HUDEP-2 (cell line): Measurements from ENCODE around the gene KIRREL3.

Source experiments
- DNase-seq, 76 experiments: peaks; one replicate each; lab custom pipeline; 2025; ENCODE audit not compliant: unreplicated experiment in 76 of 76; lab: John Stamatoyannopoulos, UW

KIRREL3 gene

DNA sequence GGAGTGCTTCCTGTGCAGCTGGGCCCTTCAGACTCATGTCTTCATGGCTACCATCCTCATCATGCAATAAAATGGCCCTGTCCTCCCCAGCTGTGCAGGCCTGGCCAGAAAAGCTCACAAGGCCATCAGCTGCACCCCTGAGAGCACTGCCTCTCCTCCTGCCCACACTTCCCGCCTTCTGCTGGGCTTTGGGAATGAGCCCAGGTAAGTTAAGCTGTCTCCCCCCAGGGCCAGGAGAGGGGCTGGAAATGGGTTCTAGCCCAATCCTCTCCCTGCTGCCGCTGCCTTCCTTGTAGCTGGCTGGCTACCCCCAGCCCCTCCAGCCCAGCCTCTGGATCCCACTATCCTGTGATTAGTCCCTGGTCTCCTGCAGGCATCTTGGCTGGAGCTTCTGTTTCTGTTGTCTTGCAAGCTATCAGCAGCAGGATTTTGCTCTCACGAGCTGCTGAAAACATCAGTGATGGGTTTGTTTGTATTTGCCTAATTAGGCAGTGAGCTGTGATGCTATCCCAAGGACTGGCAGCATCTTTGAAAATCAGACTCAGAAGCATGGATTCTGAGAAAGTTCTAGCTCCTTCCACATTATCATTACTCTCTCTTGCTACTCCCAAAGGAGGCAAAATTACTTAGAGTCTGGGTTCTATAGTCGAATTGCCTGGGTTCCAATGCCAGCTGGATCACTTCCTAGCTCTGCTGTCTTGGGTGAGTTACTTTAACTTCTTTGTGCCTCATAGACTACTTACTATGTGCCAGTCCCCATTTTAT, 476.9 kb downstream of the KIRREL3 start:
- DNase-seq = no peak

DNA sequence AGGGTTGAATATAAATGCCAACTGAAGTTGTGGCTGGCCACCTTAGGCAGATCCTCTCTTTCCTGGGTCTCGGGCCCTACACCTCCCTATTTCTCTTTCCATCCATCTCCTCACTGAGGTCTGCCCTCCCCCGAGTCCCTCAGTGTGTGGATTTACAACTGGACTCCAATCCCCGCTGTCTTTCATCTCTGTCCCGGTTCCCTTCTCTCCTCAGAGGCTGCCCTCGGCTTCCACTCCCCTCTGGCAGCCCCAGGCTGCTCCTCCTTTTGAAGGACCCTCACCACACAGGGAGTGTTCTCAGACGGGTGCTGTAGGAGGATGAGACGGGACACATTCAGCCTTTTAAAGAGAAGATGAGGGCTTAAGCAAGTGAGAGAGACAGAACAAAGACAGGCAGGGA, 478.0 kb downstream of the KIRREL3 start:
- no peak for DNase-seq

DNA sequence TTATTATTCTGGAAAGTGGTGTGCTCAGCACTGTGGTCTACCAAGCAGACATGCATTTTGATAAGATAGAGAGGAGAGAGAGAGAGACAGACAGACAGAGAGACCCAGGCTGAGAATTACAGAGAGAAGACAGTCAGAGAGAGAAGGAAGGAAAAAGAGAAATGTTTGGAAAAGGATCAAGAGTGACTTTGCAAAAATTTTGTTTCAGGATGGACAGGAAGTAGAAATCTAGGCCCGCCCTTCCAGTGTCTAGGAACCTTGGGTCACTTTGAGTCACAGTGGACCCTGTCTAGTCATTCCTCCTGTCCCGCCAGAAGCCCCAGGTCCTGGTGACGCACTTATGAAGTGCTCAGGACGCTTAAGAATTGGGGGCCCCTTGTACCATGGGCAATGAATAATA, 478.4 kb downstream of the KIRREL3 start:
- no peak for DNase-seq

DNA sequence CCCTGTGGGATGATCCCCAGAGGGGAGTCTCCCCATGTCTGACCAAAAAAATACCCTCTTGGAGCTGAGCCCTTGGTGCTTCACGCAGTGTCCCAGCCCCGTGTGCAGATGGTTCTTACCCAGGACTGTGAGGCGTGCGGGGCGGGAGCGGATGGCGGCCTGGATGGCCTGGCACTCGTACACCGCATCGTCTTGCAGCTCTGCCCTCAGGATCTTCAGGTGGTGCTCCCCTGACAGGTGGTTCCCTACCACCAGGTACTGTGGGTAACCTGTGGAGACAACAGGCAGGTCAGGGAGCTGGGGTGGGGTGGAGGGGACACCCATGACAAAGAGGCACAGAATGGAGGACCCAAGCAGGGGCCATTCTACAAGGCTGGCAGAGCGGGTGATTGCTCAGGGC, 479.4 kb downstream of the KIRREL3 start:
- DNase-seq = no peak

DNA sequence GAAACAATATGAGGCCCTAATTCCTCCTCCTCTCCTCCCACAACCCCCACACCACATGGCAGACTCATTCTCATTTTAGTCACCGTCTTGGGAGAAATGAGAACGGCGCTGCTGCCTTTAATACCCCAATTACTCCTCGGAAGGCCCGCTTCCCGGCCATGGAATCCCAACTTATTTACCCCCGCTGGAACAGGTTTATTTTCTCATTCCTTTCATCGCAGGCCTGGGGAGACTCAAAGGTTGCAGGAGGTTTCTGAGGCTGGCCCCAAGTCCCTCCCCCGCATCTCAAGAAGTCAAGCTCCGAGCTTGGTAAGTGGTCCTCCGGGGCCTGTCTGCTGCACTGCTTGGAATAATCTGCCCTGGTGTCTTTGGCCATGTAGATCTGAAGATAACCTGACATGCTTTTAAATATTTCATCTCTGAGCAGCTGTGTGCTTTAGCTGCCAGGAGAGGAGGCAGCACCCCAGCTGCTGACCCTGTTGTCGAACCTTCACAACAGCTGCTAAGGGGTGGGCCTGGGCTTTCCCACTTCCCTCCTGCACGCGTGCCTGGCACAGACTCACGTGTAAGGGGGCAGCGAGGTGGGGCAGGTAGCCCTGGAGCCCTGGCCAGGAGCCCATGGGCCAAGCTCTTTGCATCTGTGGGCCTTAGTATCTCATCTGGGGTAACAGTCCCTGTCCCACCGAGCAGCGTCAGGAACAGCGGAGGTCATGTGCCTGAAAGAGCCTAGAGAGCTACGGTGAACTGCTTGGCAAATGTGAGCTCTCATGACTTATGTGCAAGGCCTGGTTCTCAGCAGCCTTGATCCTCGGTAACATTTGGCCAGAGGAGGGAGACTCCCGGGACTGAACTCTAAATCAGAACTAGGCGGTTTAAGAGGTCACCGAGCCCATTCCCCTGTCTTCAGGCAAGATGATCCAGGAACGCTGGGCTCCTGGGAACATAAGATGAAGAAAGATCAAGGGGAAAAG, 480.5 kb downstream of the KIRREL3 start:
- DNase-seq = no peak

DNA sequence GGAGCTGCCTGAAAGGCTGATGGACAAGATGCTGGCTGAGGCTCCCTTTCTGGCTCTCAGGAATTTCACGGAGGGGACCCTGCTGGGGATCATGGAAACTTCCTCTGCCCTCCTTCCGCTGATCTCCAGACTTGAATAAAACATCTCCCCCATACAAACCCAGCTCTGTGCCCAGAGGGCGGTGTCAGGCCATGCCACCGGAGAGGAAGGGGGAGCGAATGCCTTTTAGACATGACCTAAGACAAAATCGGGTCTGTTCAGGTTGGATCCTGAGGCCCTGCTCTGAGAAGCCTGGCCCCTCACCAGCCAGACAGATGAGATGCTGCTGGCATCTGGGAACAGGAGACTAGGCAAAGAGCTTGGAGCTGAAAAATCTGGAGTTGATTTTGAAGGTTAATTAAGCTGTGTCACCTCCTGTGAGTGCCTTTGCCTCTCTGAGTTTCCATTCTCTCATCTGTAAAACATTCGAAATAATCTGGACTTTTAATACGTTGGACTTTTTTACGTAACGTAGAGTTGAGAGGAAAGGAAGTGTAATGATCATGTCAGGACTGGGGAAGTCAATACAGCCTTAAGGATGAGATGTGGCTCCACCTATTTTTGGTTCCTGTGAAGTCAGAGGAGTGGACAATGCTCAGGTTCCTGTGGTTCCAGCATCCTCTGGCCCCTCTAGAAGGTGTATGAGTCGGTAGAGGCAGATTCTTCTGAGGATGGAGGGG, 481.4 kb downstream of the KIRREL3 start:
- DNase-seq = no peak

DNA sequence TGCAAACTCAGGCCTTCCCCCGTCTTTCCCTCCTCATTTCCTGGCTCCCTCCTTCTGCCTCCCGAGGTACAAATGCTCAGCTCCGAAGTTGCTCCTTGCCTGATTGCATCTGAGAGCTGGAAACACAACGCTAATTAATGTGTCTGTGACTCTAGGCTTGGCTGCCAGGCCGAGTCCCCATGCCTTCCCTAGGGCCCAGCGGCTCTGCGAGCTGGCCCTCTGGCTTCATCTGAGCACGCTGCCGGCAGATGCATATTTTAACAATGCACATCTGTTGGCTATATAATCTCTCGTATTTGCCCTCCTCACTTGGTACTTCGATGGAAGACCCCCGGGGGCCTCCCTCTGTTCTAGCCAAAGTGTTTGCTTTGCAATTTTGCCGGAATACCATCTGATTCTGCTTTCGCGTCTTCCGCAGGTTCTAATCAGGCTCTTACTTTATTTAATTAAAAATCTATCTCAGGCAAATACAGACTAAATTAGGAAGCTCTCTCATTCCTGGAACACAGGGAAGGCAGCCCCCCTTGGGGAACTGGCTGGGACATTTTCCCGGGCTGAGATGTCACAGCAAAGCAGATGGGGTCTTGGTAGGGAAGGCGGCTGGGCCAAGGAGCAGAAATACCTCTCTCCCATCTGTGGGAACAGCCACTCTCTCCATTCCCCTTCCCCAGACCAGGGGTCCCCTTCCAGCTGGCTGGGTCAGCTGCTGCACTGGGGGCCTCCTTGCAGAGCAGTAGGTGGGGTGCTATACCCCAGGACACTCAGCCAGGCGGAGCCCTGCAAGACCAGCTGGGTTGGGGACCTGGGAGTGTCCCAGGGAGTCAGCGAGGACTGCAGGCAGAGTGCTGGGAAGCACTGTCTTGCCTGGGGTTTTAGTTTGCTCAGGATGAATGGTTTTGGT, 482.2 kb downstream of the KIRREL3 start:
- no peak for DNase-seq

DNA sequence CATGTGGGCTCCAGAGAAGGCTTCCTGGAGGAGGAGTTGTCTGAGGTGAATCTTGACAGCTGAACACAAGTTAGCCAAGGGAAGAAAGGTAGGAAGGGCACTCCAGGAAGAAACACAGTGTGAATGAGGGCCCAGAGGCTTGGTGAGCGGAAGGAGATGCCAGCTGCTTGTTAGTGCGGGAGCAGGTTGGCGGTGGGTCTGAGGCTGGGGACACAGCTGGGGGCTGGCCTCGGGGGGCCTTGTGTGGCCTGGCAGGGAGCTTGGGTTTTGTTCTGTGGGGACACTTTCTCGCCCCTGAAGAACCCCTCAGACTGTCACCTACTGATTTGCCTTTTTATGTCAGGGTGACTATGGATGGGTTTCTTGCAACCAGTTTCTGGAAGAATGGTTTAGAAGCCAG, 485.1 kb downstream of the KIRREL3 start:
- no peak for DNase-seq

DNA sequence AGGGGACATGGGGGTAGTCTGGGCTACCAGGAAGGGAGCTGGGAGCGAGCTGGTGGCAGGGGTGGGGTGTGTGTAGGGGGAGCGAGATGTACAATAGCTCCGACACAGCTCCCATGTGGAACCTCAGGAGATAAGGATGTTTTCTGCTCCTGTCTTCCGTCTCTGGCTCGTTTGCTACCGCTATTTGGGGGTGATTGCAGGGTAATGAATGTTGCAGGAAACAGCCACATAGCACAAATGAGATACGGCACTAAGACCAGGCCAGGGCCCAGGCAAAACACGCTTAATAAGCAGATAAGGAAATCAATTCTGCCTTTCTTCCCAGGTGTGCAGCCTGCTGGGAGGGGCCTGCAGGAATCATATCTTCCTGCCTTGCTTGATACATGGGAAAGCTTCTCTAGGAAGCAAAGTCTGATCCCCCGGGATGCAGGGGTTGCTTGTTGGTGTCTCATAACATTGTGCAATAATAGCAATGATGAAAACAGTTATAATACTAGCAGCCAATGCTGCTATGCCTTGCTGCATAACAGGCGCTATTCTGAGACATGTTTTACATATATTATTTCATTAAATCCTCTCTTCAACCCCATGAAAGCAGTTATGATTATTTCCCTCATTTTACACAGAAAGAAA, 486.4 kb downstream of the KIRREL3 start:
- DNase-seq = no peak

DNA sequence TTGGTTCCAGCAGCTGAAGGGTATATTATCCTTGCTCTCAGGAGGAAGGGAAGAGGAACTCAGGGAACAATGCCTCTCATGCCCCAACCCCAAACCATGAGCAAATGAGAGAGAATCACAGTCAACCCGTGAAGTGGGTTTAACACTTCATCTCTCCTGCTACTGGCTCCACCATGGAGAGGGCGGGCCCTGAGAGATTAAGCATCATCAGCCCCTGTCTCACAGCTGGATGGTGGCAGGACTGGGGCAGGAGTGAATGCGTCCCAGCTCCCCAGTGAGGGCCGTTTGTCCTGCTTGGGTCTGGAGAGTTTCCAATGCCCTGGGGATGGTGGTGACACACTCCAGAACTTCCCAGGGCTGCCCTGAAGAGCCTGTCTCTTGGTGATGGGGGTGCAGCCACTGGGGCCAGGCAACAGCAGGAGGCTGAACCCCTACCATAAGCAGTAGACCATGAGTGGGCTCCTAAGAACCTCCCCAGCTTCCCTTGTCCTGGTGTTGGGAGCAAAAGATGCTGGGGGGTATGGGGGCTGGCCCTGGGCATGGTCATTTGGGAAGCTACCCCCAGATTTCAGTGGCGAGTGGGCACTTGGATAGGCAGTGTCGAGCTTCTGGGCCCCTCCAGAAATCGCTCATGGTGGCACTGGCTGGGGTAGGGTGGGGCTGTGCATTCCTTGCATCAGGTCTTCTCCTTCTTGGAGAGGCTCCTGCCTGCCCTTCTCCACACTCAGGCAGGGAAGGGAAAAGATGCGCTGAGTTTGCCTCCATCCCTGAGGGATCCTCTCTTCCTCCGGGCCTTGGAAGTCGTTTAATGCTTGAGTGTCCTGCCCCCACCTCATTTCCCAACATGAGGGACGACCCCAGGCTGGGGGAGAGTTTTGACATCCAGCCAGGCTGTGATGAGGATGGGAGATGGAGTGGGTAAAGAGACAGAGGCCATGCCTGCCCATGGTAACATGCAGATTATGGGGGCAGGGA, 487.5 kb downstream of the KIRREL3 start:
- DNase-seq = no peak

DNA sequence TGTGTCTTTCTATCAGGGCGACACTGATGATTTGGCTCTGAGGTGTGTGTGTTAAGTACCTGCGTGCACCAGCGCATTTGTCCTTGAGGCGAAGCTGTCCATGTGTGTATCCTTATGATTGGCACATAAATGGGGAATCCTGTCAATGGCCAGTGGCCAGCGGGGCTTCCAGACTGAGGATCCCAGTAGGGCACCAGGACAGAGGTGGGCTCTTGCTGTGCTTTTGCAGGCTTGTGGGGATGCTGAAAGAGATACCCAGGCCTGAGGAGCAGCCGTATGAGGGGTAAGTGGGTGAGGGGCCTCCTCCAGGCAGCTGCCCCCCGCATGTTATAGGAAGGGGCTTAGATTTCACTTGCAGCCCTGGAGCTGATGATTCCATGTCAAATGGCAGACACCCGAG, 488.3 kb downstream of the KIRREL3 start:
- no peak for DNase-seq

DNA sequence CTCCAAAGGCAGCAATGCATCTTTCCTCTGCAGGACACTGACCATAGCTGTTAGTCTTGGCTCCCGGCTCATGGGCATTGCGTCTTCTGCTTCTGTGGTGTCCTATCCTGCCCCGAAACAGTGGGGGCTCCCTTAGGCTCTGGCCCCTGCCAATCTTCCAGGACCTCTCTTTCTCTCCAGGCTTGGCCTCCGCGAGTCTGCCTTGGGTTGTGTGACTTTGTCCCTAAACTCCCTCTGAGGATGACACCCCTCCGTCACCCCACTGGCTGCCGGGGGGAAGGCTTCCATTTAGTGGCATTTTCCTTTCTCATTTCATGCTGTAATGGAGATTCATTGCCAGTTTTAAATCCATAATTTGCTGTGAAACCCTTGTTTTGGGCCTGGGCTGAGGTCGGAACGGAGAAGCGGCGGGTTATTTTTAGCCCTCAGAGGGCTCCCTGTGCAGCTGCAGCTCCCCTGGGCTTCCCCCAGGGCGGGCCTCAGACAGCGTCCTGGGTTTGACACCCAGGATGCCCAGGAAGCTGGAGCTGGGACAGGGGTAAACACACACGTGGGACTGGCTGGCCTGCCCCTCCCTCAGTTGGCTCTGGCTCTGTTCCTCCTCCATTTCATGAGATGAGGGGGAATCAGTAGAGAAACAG, 489.0 kb downstream of the KIRREL3 start:
- no peak for DNase-seq

DNA sequence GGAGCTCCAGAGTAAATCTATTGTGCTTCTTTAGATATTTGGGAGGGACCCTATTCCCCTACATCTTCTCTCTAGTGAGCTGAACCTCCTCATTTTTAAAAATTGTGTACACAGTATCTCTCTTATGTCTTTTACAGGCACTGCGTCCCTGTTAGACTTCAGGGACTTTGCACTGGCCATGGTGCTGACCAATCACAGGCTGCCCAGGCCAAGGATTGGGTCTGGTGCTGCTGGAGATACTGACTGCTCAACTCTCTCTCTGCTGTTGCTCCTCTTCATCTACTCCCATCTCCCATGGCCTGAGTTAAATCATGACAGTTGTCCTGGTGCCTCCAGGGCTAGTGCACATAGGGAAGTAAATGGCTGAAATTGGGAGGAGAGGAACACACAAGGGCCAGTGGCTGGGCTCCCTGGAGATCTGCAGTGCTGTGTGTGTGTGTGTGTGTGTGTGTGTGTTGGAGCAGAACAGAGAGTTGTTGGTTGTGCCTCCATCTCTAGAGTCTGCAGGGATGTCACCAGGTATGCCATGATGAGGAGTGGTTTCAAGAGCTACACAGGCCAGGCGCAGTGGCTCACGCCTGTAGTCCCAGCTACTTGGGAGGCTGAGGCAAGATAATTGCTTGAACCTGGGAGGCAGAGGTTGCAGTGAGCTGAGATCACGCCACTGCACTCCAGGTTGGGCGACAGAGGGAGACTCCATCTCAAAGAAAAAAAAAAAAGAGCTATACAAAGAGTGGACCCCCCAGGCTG, 489.8 kb downstream of the KIRREL3 start:
- no peak for DNase-seq

DNA sequence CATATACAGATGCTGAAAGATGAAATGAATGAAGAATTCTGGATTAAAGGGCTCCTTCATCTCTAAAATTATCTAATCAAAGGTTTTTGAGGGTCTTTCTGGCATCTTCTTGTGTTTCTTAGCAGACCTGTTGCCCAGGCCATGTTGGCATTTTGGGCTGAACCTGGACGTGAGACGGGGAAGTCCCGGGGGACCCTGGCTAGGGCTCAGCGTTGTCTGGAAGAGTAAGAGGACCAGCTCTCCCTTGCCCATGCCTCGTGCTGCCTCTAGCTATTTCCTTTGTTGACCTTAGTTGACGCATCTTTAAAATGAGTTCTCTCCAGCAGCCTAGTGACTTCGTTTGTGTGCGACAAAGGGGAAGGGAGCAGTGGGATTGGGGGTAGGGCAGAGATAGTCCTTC, 492.9 kb downstream of the KIRREL3 start:
- no peak for DNase-seq

DNA sequence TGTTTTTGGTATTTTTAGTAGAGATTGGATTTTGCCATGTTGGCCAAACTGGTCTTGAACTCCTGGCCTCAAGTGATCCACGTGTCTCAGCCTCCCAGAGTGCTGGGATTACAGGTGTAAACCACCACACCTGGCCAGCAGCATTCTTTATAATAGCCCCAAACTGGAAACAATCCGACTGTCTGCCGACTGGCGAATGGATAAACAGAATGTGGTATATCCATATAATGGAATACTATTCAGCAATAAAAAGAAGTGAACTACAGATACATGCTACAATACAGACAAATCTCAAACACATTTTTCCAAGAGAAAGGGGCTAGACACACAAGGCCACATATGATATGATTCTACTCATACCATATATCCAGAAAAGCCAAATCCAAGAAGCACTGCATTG, 493.8 kb downstream of the KIRREL3 start:
- no peak for DNase-seq

DNA sequence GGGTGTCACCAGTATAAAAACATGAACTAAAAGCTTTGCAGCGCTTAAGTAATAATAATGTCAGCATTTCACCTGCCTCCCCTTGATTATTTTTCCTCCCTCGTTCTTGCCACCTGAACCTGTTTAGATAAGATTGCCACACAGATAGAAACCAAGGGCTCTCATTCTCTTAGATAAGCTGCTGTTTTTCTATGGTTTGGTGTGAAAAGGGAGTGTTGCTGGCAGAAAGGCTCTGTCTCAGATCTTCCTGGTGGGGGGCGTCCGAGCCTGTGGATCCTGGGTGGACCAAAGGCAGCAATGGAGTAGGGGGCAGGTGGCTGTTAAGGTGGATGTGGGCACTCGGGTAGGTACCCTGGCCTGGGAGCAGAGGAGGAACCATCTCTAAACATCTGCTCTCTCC, 497.6 kb downstream of the KIRREL3 start:
- no peak for DNase-seq

DNA sequence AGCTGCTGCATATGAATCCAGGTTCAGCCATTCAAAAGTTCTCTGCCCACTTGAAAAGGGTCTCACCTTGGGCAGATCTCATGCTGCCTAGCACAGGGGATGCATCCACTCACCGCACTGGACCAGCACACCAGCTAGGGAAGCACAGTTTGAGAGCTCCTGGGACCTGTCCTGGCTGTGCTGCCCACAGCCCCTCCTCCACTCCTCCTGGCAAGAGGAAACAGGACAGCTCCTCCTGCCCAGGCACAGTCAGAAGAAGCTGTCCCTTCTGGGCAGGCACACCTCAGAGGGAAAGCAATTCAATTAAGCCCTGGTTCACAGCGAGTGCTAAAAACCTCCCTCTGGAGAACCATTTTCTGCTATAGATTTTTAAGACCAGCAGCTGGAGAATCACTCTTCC, 498.4 kb downstream of the KIRREL3 start:
- no peak for DNase-seq
